GM21825 (cell line): Measurements from ENCODE around the gene MSMO1.
"Not testable (repeated sequence)": the region's sequence is repeated elsewhere in the genome, so short reads cannot be mapped to it uniquely, and the experiment has no call there.

Source experiments
- ATAC-seq: cut with Tn5 transposase; IDR thresholded peaks from one replicate; pipeline ENCODE4 v1.9.1; 2021; ENCODE audit warnings: mild to moderate bottlenecking, moderate library complexity; ENCODE audit not compliant: unreplicated experiment

The MSMO1 gene

DNA sequence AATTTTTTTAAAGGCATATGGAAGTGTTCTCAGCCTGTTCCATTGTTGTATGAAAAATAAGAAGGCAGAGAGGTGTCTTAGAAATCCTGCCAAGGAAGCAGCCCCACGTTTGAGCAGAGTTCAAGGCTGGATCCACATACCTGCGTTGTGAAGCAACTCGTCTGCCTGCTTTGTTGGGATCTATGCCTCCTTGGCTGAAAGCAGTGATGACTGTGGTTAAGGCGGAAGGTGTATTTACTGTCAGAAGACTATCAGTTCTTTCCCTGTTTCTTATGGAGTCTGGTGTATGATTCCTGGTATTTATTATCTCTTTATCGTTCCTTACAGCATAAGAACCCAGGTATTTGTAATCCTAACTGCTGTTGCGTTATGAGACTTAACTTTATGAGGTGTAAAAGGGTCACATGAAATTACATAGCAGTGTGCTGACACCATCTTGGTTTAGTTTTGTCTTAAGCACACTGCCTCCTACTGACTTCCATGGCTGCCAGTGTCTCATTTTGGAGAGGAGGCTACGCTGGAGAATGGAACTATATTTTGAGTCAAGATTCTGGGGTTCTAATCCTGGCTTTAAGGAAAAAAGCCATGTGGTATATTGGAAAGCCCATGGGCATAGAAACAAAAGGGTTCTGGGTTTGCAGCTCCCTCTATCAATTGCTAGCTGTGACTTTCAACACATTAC, 3.1 kb upstream of the MSMO1 start:
- no peak for ATAC-seq

DNA sequence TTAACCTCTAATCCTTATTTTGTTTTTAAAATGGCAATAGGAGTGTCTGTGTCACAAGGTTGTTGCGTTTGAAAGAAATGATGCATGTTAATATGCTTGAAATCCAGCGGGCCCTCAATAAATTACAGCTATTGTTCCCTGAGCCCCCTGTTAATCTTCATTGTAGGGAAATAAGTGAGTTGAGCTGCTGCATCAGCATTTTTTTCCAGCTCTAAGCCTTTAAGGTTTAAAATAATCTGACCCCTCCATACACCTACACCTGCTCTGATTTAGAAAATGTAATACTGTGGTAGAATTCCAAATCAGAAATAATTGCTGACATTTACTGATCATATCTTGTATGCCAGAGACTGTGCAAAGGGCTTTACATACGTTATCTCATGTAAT, 2.6 kb upstream of the MSMO1 start:
- no peak for ATAC-seq

DNA sequence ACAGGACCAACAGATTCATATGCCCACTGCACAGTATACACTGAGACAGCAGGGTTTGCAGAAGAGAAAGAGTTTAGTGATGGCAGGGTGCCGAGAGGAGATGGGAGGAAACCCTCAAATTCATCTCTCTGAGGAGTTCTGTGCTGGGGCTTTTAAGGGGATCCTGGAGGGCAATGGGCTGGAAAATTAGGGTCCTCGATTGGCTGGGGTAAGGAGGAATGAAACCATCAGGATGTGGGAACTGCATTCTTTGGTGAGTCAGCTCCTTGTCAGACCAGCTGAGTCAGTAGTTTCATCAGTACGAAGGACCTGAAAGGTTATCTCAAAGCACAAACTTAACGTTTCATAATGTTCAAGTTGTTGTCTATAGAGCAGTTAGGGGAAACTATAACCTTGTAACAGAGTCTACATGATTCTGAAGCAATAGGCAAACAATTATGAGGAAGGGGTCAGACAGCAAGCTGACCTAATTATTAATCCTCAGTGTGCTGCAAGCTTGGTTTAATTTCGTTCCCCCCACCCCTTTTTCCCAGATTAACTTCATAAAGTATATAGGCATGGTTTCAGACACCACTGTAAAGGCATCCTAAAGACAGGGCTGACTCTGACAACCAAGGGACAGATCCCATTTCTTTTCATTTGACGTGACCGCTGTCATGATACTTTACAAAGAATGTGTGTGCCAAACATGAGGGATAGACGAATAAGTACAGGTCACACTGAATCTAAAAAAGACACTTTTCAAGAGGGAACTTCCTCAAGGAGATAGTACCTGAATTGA, 1.5 kb upstream of the MSMO1 start:
- ATAC-seq, result no peak

DNA sequence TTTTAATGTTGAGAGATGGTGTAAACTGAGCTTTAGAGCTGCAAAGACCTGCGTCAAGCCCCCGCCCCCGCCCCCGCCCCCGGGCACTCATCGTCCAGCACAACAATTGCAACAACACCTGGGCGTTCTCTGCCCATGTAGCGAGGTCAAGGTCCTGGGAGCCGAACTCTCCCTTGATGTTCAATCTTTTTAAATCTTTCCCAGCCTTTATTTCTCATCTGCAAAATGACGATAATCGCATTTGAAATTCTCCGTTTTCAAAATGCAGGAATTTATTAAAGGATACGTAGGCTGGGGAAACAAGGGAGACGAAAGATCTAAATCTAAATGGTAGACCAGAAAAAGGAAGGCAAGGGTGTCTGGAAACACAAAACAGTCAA, 648 bp upstream of the MSMO1 start:
- no peak for ATAC-seq

DNA sequence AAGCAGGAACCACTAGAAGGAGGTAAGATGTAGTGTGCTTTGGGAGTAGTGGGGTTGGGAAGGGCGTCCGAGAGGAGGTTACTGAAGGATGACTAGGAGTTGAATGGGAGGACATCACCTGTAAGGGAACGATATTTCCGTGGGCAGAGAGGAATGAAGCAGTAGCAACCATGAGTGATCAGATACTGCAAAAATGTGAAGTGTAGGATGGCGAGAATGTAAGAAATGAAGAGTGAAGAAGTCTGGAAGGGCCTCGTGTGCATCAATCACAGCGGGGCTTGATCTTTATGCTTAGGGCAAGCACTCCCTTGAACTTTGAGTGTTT, 594 bp downstream of the MSMO1 start:
- ATAC-seq, result no peak

DNA sequence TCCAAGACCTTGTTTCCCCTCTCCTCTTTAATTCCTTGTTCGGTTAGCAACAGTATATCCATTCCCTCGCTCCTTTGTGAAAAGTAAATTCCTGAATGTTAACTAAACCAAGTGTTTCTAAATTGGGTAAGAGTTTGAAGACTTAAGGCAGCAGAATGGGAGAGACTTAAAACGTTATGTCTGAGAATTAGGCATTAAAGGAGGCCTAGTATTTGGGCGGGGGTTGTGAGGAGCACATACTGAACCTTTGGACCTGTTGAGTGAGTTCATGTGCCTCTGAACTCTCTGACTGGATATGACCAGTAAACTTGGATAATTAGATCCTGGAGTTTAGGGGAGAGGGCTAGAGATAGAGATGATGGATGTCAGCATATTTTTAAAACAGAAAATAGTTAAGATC, 1.2 kb downstream of the MSMO1 start:
- ATAC-seq, result no peak

DNA sequence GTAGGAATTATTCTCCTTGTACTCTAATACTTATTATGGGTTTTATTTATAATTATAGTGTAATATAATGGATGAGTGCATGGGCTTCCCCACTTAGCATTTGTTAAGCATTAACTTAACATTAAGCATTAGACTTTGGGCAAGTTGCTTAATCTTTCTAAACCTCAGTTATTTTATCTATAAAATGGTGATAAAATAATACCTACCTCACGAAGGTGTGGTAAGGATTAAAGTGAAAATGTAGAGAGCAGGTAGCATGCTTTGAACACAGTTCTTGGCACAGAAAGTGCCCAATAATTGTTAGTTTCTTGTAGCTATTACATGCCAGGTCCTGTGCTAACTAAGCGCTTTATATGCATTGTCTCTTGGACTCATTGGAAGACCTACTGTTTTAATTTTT, 2.6 kb downstream of the MSMO1 start:
- no peak for ATAC-seq

DNA sequence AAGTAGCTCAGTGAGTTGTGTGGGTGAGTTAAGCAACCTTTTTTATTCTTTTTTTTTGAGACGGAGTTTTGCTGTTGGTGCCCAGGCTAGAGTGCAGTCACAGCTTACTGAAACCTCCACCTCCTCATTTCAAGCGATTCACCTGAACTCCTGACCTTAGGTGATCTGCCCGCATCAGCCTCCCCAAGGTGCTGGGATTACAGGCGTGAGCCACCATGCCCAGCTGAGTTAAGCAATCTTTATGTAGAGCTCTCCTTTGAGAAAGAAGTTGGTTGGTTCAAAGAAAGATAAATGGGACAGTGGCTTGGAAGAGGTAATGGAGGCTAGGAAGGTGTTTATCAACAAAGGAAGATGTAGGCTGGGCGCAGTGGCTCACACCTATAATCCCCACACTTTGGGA, 3.2 kb downstream of the MSMO1 start:
- ATAC-seq, result no peak

DNA sequence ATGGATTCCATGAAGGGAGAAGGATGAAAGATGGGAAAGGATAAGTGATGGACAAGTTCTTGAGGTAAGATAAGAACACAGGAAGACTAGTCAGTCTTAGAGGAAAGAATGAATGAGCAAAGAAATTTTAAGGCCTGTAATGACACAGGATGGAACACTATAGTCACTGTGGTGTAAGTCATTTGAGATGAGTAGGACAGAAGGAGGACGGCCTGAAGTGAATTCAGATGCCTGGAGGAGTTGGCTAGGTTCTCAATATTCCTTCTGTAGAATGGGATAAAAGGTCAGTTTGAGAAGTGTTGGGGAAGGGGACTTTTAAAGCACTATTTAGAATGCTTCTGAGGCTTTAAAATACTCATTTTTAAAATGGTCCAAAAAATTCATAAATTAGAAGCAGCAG, 3.9 kb downstream of the MSMO1 start:
- no peak for ATAC-seq

DNA sequence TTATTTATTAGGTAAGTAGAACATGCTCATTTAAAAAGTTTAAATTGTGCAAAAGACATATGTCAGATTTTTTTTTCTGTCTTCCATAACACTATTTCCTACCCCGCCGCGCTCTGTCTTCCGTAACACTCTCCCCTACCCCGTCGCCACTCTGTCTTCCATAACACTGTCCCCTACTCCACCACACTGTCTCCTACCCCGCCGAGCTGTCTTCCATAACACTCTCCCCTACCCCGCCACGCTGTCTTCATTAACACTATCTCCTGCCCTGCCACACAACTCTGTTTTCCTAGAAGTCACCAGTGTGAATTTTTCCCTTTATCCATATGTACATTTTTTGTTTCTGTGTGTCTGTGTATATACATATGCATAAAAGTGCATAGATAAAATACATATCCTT, 4.4 kb downstream of the MSMO1 start:
- ATAC-seq, result no peak

DNA sequence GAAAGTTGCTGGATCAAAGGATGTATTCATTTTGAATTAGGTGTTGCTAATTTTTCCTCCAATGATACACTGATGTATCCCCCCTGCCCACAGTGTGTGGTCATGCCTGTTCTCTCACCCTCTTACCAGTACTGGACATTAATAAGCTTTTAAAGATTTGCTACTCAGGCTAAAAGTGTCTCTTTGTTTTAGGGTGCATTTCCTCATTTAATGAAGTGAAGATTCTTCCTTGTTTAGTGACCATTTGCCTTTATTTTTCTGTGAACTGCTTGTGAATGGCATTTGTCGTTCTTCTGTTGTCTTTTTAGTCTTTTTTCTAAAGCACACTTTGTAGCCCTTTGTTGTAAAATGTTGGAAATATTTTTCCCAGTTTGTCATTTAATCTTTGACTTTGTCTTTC, 5.0 kb downstream of the MSMO1 start:
- no peak for ATAC-seq

DNA sequence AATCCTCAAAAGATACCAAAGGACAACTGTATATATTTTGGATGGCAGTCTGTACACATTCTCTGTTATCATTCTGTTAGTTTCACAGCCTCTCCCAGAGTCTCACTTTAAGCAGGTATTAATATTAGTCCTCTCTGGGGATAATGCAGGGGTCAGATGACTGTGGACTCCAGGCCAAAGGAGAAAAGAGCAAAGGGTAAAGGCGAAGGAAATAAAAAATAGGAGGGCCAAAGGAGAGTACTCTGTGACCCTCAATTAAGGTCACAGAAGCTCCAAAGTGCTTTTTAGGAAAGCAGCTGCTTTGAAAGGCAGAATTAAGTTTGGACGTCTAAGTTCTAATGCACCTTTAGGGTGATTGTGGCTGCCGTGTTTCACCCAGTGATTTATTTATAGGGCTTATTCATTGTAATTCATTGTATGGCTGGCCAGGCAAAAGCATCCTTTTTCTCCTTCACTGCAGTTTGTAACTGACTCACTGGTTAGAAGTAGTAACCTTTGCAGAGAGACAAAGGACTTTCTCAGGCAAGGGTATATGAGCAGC, 7.8 kb downstream of the MSMO1 start:
- ATAC-seq, result no peak

DNA sequence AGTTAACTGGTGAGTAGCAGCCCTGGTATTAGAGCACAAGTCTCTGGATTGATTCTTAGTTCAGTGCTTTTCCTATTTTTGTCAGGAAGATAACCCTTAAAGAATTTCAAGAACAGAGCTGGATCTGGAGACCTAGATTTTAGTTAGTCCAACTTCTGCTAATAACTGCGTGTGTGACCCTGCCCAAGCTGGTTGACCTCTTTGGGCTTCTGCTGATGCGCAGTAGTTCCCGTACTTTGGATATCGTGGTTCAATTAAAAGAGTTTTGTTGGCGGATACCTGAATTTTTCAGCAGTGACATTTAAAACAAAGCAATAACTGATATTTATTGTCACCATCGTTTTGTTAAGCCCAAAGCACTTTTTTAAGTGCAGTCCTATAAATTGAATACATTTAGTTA, 9.3 kb downstream of the MSMO1 start:
- no peak for ATAC-seq

DNA sequence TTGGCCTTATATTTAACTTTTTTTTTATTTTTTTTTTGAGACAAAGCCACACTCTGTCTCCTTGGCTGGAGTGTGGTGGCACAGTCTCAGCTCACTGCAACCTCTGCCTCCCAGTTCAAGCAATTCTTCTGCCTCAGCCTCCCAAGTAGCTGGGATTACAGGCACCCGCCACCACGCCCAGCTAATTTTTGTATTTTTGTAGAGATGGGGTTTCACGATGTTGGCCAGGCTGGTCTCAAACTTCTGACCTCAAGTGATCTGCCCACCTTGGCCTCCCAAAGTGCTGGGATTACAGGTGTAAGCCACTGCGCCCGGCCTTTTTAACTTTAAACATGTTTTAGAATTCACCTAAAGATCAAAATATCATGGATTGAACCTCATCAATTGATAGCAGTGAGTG, 14.9 kb downstream of the MSMO1 start:
- ATAC-seq, result not testable (repeated sequence)

DNA sequence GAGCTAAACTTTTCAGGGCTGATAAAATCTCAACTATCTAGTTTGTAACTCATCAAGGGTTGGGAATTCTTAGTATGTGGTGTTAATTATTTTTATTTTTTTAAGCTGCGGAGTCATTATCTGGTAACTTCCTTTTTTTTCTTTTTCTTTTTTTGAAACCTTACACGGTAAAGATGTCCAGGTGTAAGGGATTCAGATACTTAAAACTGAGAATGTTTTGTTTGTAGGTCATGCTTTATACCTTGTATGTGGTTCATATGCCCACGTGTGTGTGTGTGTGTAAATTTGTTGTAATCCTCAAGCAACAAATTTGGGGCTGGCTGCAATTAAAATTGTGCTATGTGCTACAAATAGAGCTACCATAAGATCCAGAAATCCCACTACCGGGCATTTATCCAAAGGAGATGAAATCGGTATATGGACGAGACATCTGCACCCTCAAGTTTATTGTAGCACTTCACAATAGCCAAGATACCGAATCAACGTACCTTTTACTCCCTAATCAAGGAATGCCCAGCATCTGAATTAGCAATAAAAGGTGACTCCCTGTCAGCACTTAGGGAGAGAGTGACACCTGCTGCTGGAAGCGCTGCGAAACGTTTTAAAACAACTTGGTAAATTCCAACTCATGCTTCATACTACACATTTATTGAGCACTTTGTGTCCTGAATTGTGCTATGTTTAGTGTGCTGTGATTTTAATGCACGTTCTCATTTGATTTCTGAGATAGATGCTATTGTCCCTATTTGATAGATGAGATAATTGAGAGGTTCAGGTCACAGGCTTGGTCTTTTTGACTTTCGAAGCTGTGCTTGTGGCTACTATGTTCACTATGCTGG, 16.1 kb downstream of the MSMO1 start:
- ATAC-seq, result no peak

DNA sequence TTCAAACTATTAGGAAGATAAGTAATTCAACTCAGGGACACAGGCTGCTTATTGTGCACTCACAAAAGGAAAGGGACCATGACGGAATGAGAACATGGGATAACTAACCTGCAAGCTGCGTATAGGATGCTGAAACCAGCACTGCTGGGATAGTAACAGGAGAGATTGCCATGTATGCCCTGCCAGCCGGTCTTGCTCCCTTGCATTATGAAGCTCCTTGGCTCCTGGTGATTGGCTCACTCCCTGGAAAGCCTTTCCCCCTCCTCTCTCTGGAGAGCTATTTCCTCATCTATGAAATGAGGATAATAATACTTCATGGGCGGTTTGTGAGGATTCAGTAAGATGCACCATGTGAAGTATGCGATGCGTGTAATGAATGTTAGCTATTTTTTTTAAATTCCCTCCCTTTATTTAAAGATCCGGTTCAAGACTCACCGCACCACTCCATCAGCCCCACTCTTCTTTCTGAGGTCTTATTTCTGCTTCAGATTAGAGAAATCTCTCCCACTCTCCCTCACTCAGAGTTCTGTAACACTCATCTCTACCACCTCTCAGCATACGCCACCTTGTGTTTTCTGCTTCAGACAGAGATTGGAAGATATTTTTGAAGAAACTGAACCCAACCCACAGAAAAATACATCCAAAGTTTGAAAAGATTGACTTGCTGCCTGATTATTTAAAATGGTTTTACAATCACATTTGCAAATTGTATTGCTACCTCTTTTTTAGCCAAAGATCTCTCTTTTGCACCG, 18.4 kb downstream of the MSMO1 start:
- no peak for ATAC-seq

DNA sequence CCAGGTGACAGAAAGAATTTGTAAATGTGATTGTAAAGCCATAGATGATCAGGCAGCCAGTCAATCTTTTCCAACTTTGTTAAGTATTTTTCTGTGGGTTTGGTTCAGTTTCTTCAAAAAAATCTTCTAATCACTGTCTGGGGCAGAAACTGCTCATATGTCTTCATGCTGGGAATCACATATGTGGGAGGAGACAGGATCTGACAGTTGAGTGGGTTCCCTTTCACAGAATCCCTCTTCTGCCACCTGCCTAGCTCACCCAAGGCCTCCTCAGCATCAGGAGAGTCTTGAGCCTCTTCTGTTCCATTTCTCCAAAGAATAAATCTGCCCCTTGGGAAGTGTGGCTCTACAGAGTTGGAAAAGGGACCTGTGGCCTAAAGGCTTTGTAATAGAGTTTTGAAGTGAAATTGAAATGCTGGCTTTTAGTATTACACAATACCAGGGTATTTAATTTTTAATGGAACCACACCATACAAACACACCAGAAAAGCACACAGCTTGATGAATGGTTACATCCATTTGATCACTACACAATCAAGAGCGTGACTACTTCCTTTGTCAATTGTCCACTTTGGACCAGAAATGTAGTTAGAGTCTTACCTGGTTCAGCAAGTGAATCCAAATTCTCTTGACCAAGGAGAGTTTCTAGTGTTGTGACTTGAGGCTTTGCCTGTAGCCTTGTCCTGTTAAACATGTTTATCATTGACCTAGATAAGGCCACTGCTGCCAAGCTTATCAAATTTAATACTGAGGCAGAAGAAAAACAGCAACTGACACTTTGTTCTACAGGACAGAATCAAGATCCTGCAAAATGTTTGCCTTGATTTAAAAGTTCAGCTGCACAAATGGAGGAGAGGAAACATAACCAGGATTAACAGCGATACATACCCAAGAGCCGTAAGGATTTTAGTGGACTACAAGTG, 20.4 kb downstream of the MSMO1 start:
- ATAC-seq, result no peak

DNA sequence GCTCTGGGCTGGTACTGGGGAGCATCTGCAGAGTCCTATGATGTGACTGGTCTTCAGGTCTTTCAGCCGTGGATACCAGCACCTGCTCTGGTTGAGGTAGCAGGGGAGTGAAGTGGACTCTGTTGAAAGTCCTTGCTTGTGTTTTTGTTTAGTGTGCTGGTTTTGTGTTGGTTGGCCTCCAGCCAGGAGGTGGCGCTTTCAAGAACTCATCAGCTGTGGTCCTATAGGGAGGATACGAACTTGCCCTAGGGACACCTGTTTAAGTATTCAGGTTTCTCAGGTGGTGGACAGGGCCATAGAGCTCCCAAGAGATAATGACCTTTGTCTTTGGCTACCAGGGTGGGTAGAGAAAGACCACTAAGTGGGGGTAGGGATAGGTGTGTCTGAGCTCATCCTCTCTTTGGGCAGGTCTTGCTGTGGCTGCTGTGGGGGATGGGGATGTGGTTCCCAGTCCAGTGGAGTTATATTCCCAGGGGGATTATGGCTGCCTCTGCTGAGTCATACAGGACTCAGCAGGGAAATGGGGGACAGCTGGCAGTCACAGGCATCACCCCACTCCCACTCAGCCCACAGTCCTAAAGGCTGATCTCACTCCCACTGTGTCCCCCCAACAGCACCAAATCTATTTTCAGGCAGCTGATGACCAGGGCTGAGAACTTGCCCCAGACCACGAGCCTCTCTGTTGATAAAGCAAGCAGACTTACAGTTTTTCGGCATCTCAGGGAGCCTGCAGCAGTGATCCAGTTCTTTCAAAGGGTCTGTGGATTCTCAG, 24.1 kb downstream of the MSMO1 start:
- no peak for ATAC-seq

DNA sequence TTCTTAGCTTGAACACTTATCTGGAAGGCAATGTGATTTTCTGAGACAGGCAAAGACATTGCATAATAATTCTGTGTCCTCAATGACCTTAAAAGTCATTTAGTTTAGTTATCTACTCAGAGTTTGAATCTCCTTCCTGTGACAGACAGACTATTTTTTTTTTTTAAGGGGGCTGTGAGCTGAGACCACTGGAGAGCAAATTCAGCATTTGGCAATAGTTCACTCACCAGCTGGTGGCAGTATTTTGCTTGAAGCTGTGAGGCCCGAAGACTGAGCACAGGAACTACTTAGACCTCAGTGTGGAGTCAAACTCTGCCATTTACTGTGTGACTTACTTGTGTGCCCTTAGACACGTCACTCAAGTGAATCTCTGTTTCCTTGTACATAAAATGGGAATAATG, 28.4 kb downstream of the MSMO1 start:
- no peak for ATAC-seq
